ENCODE measurements around the gene FNBP1.

GRCh38 chr9:129953736-129954135, 89.3 kb downstream of the FNBP1 start:
- TF ChIP-seq CTCF (IDR thresholded peaks at IDR 0.05) (no peak), POLR2A (IDR thresholded peaks at IDR 0.05) (no peak)
